ENCODE data around the gene DIO3.

GRCh38 chr14:101514136-101514535 lies 47.2 kb upstream of the DIO3 start:
- TF ChIP-seq, protein P1, sequence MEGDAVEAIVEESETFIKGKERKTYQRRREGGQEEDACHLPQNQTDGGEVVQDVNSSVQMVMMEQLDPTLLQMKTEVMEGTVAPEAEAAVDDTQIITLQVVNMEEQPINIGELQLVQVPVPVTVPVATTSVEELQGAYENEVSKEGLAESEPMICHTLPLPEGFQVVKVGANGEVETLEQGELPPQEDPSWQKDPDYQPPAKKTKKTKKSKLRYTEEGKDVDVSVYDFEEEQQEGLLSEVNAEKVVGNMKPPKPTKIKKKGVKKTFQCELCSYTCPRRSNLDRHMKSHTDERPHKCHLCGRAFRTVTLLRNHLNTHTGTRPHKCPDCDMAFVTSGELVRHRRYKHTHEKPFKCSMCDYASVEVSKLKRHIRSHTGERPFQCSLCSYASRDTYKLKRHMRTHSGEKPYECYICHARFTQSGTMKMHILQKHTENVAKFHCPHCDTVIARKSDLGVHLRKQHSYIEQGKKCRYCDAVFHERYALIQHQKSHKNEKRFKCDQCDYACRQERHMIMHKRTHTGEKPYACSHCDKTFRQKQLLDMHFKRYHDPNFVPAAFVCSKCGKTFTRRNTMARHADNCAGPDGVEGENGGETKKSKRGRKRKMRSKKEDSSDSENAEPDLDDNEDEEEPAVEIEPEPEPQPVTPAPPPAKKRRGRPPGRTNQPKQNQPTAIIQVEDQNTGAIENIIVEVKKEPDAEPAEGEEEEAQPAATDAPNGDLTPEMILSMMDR (IDR thresholded peaks at IDR 0.05) = no peak
- TF ChIP-seq EZH2 (IDR thresholded peaks at IDR 0.05; ENCODE audit: borderline replicate concordance, insufficient read depth, low read depth, low read length, poor library complexity, severe bottlenecking) = no peak
